ENCODE results near the gene CDKN2C. TPM values are rescaled to one million over a fixed set of nuclear protein-coding genes. Genes with fewer than 3 reads are reported as not detected.

CDKN2C gene
- total and polyA plus RNA-seq, 2 donors (not counting 3 experiments of a cell fraction or from before 2014, with no cell fraction given): 12.8 to 19.8 TPM

DNA sequence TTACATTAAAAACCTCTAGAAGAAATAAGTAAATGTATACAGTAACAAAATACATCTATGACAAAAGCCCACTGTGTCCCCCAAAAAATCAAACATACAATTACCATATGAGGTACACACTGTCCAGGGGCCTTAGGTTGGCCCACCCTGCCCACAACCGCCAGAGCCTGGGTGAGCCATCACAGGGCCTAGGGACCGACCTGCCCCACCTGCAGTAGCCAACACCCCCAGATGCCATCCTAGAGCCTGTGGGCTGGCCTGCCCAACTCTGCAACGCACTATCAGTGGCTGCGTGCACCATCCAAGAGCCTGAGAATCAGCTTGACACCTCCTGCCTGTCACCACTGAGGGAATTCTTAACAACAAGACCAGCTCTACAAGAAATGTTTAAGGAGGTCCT is 49.0 kb upstream of the CDKN2C start:
- POLR2A ChIA-PET: no interaction called here
- intact Hi-C loops (cut with micrococcal nuclease): no loop called here

More for the DNA sequence above, 49.0 kb upstream of the CDKN2C start:
- H3K9me3 ChIP-seq (replicated peaks; ENCODE audit: control insufficient read depth, insufficient read depth, low read length): no peaks in the 10 kb centered on the region
- CTCF ChIA-PET: interaction anchor here (2.8 kb wide), 1 partner anchor 8 kb away, joined by 20 read pairs; no protein-coding TSS in a partner anchor
- H3K9ac ChIP-seq (replicated peaks; ENCODE audit: extremely low read depth, insufficient read depth, low read length): no peak overlapping the region
- no peak overlapping the region for H3K4me2 ChIP-seq (ENCODE audit: insufficient read depth, low read length)
- BruUV-seq (replicated peaks): no TSS peak
- H3K9me1 ChIP-seq (replicated peaks; ENCODE audit: control insufficient read depth, extremely low read depth, insufficient read depth, low read length): no peaks in the 10 kb centered on the region
- no peak overlapping the region for H2AFZ ChIP-seq (ENCODE audit: low read depth, low read length)
- H4K20me1 ChIP-seq (replicated peaks; ENCODE audit: control insufficient read depth, extremely low read depth, insufficient read depth, low read length): no peaks in the 10 kb centered on the region
- TF ChIP-seq POLR2AphosphoS5 (IDR thresholded peaks at IDR 0.05; ENCODE audit: insufficient read depth, low read depth, low read length) (no peak), GATA2 (IDR thresholded peaks at IDR 0.05; ENCODE audit: insufficient read depth, insufficient read length, low read depth, low read length) (no peak), JUN (IDR thresholded peaks at IDR 0.05; ENCODE audit: borderline replicate concordance, insufficient read depth, insufficient read length, low read depth) (no peak), FOS (IDR thresholded peaks at IDR 0.05; ENCODE audit: borderline replicate concordance, insufficient read depth, low read length) (no peak), CTCF (IDR thresholded peaks at IDR 0.05; ENCODE audit: extremely low read depth in 1 of 2, insufficient read depth in 1 of 2, low read depth in 1 of 2, low read length in 2 of 2) (no peak), EZH2 (IDR thresholded peaks at IDR 0.05; ENCODE audit: borderline replicate concordance, low read depth, low read length, severe bottlenecking) (no peak), MAX (IDR thresholded peaks at IDR 0.05; ENCODE audit: insufficient read depth, insufficient read length) (no peak), MYC (IDR thresholded peaks at IDR 0.05; ENCODE audit: low read depth, low read length) (no peak), POLR2A (IDR thresholded peaks at IDR 0.05; ENCODE audit: low read depth, low read length) (no peak)
- H3K27me3 ChIP-seq (ENCODE audit: control insufficient read depth in 2 of 2, insufficient read depth in 2 of 2, low read length in 2 of 2): no peaks in the 10 kb centered on the region
- DNase-seq (ENCODE audit: low read depth, low spot score) (no peak), FAIRE-seq (no peak)
- H3K4me3 ChIP-seq (replicated peaks in 1 of 3; ENCODE audit: insufficient read depth in 1 of 3, low read depth in 1 of 3, low read length in 3 of 3): no peak overlapping the region
- dilution Hi-C loops (cut with MboI; ENCODE audit: extremely low pct_ligation_motif_present, low sequenced_read_pairs): no loop called here
- H3K36me3 ChIP-seq (ENCODE audit: control insufficient read depth in 2 of 2, extremely low read depth in 1 of 2, insufficient read depth in 2 of 2, low read length in 2 of 2): no peaks in the 10 kb centered on the region
- H3K79me2 ChIP-seq (ENCODE audit: control insufficient read depth, insufficient read depth, low read length): peaks cover 62% of the 10 kb centered on the region
- no peaks in the 10 kb centered on the region for H3K4me1 ChIP-seq (ENCODE audit: control insufficient read depth, extremely low read depth, insufficient read depth, low read length)
- no peak overlapping the region for H3K27ac ChIP-seq (ENCODE audit: insufficient read depth, low read depth, low read length)
